GM12873 (cell line): ENCODE results near the gene CD48.

Experiments
- TF ChIP-seq, protein P1 (sequence below): IDR thresholded peaks from 2 replicates; pipeline ENCODE4 v1.5.1; 2012; ENCODE audit warnings: low read depth, mild to moderate bottlenecking, moderate library complexity, low read length, control low read depth; ENCODE audit not compliant: insufficient read depth; ENCODE audit errors: missing control alignments

CD48 gene

DNA sequence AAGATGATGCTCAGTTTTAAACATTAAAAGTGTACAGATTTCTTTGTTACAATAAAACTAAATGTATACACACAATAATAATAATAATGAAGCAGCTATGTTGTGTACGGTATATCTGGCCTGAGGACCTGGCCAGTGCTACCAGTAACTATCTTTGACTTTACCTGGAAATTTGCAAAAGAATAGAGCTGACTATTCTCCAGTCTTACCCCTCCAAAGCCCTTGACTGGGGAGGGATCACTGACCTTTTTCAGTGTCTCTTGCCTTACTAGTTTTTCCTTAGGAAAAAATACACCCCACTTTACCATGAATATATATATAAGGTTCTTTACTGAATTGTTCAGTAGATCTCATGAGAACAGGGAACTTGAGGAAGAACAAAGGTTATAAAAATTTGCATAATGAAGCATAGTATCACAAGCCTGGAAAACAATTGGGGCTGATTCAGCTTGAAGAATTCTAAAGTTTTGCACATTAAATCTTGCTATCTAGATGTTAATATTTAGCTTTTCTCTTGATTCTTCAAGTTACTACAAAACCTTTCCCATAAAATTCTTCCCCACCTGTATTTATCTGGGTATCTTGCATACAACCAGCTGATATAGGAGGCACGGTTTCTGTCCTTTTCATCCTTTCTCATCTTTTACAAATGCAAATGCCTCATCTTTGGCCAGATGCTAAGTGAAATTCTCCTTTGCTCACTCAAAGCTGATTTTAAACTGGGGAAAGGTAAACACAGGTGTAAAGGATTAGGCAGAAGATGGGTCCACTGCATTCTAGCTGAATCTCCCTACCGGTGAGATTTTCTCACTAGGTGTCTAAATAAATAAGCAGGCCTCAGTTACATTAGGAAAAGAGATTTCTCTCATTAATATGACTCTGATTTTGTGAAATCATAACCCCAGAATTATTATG is 39.8 kb downstream of the CD48 start:
- TF ChIP-seq, protein P1, sequence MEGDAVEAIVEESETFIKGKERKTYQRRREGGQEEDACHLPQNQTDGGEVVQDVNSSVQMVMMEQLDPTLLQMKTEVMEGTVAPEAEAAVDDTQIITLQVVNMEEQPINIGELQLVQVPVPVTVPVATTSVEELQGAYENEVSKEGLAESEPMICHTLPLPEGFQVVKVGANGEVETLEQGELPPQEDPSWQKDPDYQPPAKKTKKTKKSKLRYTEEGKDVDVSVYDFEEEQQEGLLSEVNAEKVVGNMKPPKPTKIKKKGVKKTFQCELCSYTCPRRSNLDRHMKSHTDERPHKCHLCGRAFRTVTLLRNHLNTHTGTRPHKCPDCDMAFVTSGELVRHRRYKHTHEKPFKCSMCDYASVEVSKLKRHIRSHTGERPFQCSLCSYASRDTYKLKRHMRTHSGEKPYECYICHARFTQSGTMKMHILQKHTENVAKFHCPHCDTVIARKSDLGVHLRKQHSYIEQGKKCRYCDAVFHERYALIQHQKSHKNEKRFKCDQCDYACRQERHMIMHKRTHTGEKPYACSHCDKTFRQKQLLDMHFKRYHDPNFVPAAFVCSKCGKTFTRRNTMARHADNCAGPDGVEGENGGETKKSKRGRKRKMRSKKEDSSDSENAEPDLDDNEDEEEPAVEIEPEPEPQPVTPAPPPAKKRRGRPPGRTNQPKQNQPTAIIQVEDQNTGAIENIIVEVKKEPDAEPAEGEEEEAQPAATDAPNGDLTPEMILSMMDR, result no peak

DNA sequence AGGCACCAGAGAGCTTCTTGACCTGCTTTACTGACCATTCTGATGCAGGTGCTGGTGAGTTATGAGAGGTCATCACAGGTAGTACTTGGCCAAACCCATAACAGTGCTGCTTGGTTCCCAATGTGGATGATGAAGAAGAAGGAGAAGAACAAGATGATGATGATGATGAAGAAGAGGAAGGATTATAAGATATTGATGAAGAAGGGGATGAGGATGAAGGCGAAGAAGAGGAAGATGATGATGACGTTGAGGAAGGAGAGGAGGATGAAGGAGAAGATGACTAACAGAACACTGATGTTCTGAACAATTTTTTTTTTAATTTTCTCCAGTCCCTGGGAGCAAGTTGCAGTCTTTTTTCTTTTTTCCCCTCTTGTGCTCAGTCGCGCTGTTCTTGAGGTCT is 40.9 kb downstream of the CD48 start:
- TF ChIP-seq, protein P1, result no peak

DNA sequence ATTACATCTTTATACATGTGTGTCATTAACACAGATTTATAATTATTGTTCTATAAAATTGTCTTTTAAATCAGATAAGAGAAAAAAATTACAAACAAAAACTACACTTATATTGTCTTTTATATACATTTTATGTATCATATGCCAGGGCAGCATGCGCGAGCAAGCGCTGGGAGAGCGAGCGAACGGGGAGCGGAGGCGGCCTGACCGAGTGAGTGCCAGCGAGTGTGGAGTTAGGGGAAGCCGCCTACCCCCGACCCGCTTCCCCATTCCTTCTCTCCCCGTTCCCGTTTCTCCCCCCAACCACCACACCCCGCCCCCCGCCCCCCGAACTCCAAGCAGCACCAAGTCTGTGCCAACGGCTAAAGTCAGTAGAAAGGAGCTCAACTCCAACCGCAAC is 41.8 kb downstream of the CD48 start:
- TF ChIP-seq, protein P1, result no peak

- TF ChIP-seq, protein P1, result no peak
These were observed 42.3 kb downstream of the CD48 start for GRCh38 chr1:160669276-160669675.

GRCh38 chr1:160667896-160668295 is 43.7 kb downstream of the CD48 start:
- TF ChIP-seq, protein P1, result no peak

GRCh38 chr1:160666079-160666442 is 45.6 kb downstream of the CD48 start:
- TF ChIP-seq, protein P1, result no peak

GRCh38 chr1:160665330-160666078 is 46.1 kb downstream of the CD48 start:
- TF ChIP-seq, protein P1, result no peak
